Lower lobe of right lung (tissue), 2 donors: ENCODE results near the gene RCOR1. TPM values are rescaled to one million over a fixed set of nuclear protein-coding genes. Genes with fewer than 3 reads are reported as not detected.

Experiments
- ATAC-seq, 2 donors: fragments of 200-7000 bp; cut with Tn5 transposase; one replicate each; pipeline ENCODE4 v1.9.1; 2020 to 2022; ENCODE audit warnings: mild to moderate bottlenecking in 2 of 2, moderate library complexity in 2 of 2
- DNase-seq: peaks from one replicate; pipeline ENCODE4 v3.0.0-alpha.2; 2020
- H3K27ac ChIP-seq: fragments of 200-600 bp; one replicate; pipeline ENCODE4 v1.8.0; 2022
- H3K27me3 ChIP-seq: fragments of 200-600 bp; one replicate; pipeline ENCODE4 v1.8.0; 2022; ENCODE audit warnings: low read depth
- H3K36me3 ChIP-seq: fragments of 200-600 bp; one replicate; pipeline ENCODE4 v1.8.0; 2022; ENCODE audit warnings: mild to moderate bottlenecking
- H3K4me1 ChIP-seq: fragments of 200-600 bp; one replicate; pipeline ENCODE4 v1.8.0; 2022
- H3K4me3 ChIP-seq: fragments of 200-600 bp; one replicate; pipeline ENCODE4 v1.8.0; 2022; ENCODE audit warnings: mild to moderate bottlenecking
- H3K9me3 ChIP-seq: fragments of 200-600 bp; one replicate; pipeline ENCODE4 v1.8.0; 2022
- intact Hi-C: fragments of 100-400 bp; cut with DNase I; formaldehyde crosslinking; loops from one replicate; pipeline ENCODE4 v1.11.0; 2022
- total RNA-seq: library from RNA; stranded (reverse); fragmentation: NEBNext Ultra II Directional; extraction: Animal tissue kit (Norgen Biotek cat#: 25700); gene quantifications from one replicate; pipeline ENCODE4 v1.2.1, GENCODE V29; 2021
- TF ChIP-seq, protein P1 (sequence below): fragments of 200-600 bp; IDR thresholded peaks from one replicate; pipeline ENCODE4 v1.8.0; 2022; ENCODE audit warnings: antibody characterized with exemption, mild to moderate bottlenecking
- donor health status: DM: no; HTN: yes; CAD: no; lungs with severe emphysema.

Gene RCOR1
- total RNA-seq, 1 donor from 2014 or later: 53.6 TPM

DNA sequence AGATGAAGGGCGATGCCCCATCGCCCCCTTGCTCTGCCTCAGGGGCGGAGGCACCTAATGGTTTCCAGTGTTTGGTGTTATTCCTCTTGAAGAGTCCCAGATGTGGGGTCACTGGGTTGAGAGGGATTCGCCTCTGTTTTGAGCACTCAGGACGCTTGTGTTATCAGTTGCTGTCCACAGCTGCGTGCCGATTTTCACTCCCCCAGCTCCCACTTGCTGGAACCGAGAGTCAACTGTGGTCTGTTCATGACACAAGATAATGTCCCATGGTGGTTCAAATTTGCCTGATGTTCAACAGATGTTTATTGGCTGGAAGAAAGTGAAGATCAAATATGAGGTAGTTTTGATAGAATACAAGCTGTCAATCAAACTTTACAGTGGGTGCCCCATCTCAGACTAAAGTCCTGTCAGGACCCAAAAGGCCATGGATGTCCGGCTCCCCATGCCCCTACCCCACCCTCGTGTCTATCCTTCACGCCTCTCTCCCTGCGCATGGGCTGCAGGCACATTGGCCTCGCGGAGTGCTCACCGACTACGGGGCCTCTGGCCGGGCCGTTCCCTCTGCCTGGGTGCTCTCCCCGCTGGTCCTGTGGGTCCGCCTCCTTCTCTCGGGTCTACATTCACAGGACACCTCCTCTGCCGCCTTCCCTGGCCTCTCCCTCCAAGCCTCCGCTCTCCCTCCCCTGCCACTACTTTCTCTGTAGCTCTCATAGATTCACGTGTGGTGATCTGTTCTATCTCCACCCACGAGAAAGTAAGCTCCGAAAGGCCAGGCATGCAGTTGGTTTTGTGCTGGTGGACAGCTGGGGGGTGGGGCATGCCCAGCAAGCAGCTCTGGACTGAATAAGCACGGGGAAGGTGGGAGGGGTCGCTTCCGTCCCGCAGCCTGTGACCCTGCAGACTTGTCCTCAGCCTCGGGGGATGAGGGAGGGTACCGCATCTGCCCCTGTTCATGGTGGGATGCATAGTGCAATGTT is 178.0 kb downstream of the RCOR1 start:
- Histone ChIP-seq H3K4me3 (no peak overlapping the region), H3K36me3 (no peaks in the 10 kb centered on the region), H3K27ac (no peak overlapping the region), H3K9me3 (no peaks in the 10 kb centered on the region), H3K4me1 (no peaks in the 10 kb centered on the region), H3K27me3 (no peaks in the 10 kb centered on the region)
- ATAC-seq (no peak), DNase-seq (peak; percentile 39)
- TF ChIP-seq, protein P1, sequence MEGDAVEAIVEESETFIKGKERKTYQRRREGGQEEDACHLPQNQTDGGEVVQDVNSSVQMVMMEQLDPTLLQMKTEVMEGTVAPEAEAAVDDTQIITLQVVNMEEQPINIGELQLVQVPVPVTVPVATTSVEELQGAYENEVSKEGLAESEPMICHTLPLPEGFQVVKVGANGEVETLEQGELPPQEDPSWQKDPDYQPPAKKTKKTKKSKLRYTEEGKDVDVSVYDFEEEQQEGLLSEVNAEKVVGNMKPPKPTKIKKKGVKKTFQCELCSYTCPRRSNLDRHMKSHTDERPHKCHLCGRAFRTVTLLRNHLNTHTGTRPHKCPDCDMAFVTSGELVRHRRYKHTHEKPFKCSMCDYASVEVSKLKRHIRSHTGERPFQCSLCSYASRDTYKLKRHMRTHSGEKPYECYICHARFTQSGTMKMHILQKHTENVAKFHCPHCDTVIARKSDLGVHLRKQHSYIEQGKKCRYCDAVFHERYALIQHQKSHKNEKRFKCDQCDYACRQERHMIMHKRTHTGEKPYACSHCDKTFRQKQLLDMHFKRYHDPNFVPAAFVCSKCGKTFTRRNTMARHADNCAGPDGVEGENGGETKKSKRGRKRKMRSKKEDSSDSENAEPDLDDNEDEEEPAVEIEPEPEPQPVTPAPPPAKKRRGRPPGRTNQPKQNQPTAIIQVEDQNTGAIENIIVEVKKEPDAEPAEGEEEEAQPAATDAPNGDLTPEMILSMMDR: no peak
- intact Hi-C loops: no loop called here

DNA sequence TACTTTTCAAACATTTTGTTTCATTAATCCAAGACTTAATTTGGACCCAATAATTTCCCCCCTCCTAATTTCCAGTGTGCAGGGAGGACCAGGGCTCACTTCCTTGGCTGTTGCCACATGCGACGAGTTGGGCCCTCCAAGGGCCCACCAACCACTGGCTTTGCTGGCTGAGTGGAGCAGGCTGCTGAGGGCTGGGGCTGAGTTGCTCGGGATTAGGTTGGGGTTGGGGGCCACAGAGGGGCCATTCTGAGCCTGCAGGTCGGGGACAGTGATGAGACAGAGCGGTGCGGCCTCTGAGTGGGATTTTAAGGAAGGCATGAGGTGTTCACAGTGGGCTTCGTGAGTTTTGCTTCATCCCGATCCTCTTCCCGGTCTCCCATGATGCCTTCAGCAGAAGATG is 178.7 kb downstream of the RCOR1 start:
- TF ChIP-seq, protein P1: no peak
- Histone ChIP-seq H3K27ac (no peak overlapping the region), H3K9me3 (no peaks in the 10 kb centered on the region), H3K36me3 (no peaks in the 10 kb centered on the region), H3K27me3 (no peaks in the 10 kb centered on the region), H3K4me3 (no peak overlapping the region), H3K4me1 (no peaks in the 10 kb centered on the region)
- ATAC-seq (no peak), DNase-seq (peak; percentile 24)
- intact Hi-C loops: no loop called here

DNA sequence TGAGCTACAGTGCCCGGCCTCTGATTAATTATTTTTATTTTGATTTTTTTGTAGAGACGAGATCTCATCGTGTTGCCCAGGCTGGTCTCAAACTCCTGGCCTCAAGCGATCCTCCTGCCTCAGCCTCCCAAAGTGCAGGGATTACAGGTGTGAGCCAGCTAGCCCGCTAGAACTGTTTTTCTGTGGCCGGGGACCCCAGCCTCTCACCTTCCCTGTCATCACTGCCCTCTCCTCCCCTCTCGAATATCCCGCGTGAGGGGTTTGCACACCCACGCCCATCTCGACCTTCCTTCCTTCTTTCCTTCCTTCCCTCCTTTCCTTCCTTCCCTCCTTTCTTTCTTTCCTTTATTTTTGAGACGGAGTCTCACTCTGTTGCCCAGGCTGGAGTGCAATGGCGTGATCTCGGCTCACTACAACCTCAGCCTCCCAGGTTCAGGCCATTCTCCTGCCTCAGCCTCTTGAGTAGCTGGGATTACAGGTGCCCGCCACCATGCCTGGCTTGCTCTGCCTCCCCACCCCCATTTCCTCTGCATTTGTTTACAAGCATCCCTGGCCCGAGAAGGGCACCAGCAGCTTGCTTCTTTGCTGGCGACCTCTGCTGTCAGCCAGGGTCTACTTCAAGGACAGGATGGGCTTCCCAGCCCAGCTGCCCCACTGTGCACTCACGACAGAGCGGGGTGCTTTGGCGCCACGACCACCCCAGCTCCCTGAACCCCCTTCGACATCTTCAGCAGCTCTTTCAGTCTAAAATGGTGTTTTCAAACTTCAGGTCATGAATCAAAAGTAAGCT is 180.5 kb downstream of the RCOR1 start:
- Histone ChIP-seq H3K9me3 (no peaks in the 10 kb centered on the region), H3K36me3 (no peaks in the 10 kb centered on the region), H3K27ac (no peak overlapping the region), H3K4me1 (no peaks in the 10 kb centered on the region), H3K4me3 (no peak overlapping the region), H3K27me3 (no peaks in the 10 kb centered on the region)
- intact Hi-C loops: no loop called here
- DNase-seq (peak; percentile 14), ATAC-seq (no peak)
- TF ChIP-seq, protein P1: no peak

DNA sequence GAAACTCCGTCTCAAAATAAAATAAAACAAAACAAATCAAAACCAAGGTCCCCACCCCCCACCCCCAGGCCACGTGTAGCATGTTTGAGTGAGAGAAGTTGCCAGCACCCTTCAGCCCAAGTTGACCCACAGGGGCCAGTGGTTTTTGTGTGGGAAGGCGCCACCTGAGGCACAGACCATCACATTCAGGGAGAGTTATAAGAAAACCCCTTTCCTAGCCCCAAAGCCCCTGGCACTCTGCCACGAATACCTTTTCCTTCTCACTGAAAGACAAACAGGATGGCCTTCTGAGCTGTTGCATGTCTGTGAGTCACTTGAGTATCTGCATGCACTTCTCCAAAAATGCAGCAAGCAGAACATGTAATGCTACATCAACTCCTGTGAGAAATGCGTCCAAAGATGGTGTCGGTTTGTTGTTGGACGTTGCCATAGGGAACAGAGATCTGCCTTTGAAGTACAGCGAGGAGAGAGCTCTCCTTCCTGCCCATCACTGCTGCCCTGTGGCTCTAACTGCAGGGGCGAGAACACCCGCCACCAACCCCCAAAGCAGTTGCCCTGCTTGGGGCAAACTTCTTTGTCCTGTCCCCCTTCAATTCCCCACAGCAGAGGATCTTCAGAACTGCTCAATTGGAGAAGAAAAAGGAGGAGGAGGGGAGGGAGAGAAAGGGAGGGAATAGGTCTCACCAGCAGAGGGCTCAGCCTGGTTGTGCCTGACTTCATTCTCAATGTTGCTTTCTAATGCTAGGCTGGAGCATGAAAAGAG is 182.1 kb downstream of the RCOR1 start:
- TF ChIP-seq, protein P1: peak; percentile 75
- ATAC-seq (peak; percentile 62 to 69), DNase-seq (no peak)
- peak overlapping the region; percentile 18 for H3K27ac ChIP-seq
- H3K4me1 ChIP-seq: peaks cover 11% of the 10 kb centered on the region
- H3K27me3 ChIP-seq: no peaks in the 10 kb centered on the region
- no peak overlapping the region for H3K4me3 ChIP-seq
- H3K36me3 ChIP-seq: no peaks in the 10 kb centered on the region
- intact Hi-C loops: no loop called here
- H3K9me3 ChIP-seq: no peaks in the 10 kb centered on the region
